RWPE1 (cell line): ENCODE results near the gene VPS50.
A peak's percentile ranks its signal among the peaks of the same experiment; 100 is the strongest.
"Not testable (repeated sequence)": the region's sequence is repeated elsewhere in the genome, so short reads cannot be mapped to it uniquely, and the experiment has no call there.

Experiments
- CTCF ChIA-PET: fragments of 350-600 bp; sonication (Branson Sonifier 250); formaldehyde crosslinking; extraction: SDS; loops from one replicate; lab custom pipeline; 2021; lab: Yijun Ruan, JAX
- POLR2A ChIA-PET: fragments of 400-600 bp; formaldehyde crosslinking; extraction: SDS; loops from one replicate; lab custom pipeline; 2020; ENCODE audit warnings: antibody characterized with exemption; ENCODE audit not compliant: low non-redundant PET; lab: Yijun Ruan, JAX
- DNase-seq: peaks from one replicate; pipeline ENCODE4 v3.0.0; 2012; ENCODE audit warnings: low spot score
- H3K27ac ChIP-seq: fragments of 450-650 bp; 2 replicates; pipeline ENCODE4 v1.5.1; 2017
- CTCF ChIP-seq: fragments of 450-650 bp; conservative IDR thresholded peaks from 2 replicates; pipeline ENCODE4 v1.5.1; 2017; ENCODE audit warnings: low read depth, mild to moderate bottlenecking

VPS50 gene

GRCh38 chr7:93310346-93310745 lies 78.2 kb downstream of the VPS50 start:
- ChIA-PET POLR2A (no interaction called here), CTCF (interaction anchor here (0.6 kb wide), 1 partner anchor 571 kb away, joined by 3 read pairs; no protein-coding TSS in a partner anchor)
- no peak for DNase-seq
- TF ChIP-seq CTCF: no peak
- no peak overlapping the region for H3K27ac ChIP-seq

- no peak overlapping the region for H3K27ac ChIP-seq
- ChIA-PET POLR2A (no interaction called here), CTCF (no interaction called here)
- no peak for TF ChIP-seq CTCF
- no peak for DNase-seq
Measured at GRCh38 chr7:93314449-93314848, 82.3 kb downstream of the VPS50 start.

GRCh38 chr7:93315896-93316295 lies 83.7 kb downstream of the VPS50 start:
- ChIA-PET CTCF (no interaction called here), POLR2A (no interaction called here)
- H3K27ac ChIP-seq: no peak overlapping the region
- no peak for TF ChIP-seq CTCF
- DNase-seq: no peak

GRCh38 chr7:93316730-93317129 lies 84.6 kb downstream of the VPS50 start:
- H3K27ac ChIP-seq: no peak overlapping the region
- TF ChIP-seq CTCF: no peak
- no peak for DNase-seq
- CTCF ChIA-PET: no interaction called here
- POLR2A ChIA-PET: no interaction called here

- ChIA-PET POLR2A (no interaction called here), CTCF (interaction anchor here (0.6 kb wide), 1 partner anchor 21 kb away, joined by 3 read pairs; no protein-coding TSS in a partner anchor)
- DNase-seq: no peak
- TF ChIP-seq CTCF: no peak
- H3K27ac ChIP-seq: no peak overlapping the region
Measured at GRCh38 chr7:93320887-93321286, 88.7 kb downstream of the VPS50 start.

- POLR2A ChIA-PET, H3K27ac ChIP-seq, DNase-seq: not testable (repeated sequence)
- CTCF ChIA-PET: interaction anchor here (0.6 kb wide), 1 partner anchor 34 kb away, joined by 3 read pairs; no protein-coding TSS in a partner anchor
Measured at GRCh38 chr7:93326291-93326690, 94.1 kb downstream of the VPS50 start.

GRCh38 chr7:93327006-93327633 lies 95.0 kb downstream of the VPS50 start:
- CTCF ChIA-PET: interaction anchor here (0.6 kb wide), 1 partner anchor 33 kb away, joined by 3 read pairs; no protein-coding TSS in a partner anchor
- POLR2A ChIA-PET: no interaction called here
- no peak overlapping the region for H3K27ac ChIP-seq
- TF ChIP-seq CTCF: no peak
- DNase-seq: peak; percentile 56
